IMR-90 (cell line): ENCODE measurements around the gene ASAP2. TPM values are rescaled to one million over a fixed set of nuclear protein-coding genes. Genes with fewer than 3 reads are reported as not detected.

Source experiments
- ATAC-seq: fragments of 200-7000 bp; cut with Tn5 transposase; 2 replicates; pipeline ENCODE4 v1.9.1; 2020; ENCODE audit warnings: low read depth, mild to moderate bottlenecking, moderate library complexity
- BruUV-seq: library from RNA; stranded (reverse); fragments of 400-500 nt; replicated peaks from 2 replicates; lab custom pipeline; 2021; lab: Mats Ljungman, UMichigan
- CTCF ChIA-PET: fragments of 300-600 bp; formaldehyde crosslinking; extraction: SDS; loops from one replicate; lab custom pipeline; 2021; ENCODE audit warnings: antibody characterized with exemption; lab: Yijun Ruan, JAX
- POLR2A ChIA-PET: fragments of 300-600 bp; sonication (Branson Sonifier 250); formaldehyde crosslinking; loops from one replicate; lab custom pipeline; 2022; ENCODE audit warnings: antibody characterized with exemption; ENCODE audit not compliant: unreplicated experiment; lab: Charles Lee
- DNase-seq: peaks from one replicate; pipeline ENCODE4 v3.0.0; 2013
- H2AFZ ChIP-seq: replicated peaks from 2 replicates; pipeline ENCODE3; 2013; ENCODE audit warnings: low read length, mild to moderate bottlenecking; ENCODE audit not compliant: poor library complexity
- H2AK5ac ChIP-seq: 2 replicates; pipeline ENCODE4 v1.6.1; 2013; ENCODE audit warnings: low read depth, low read length, inconsistent platforms
- H2AK9ac ChIP-seq: replicated peaks from 2 replicates; pipeline ENCODE3; 2013; ENCODE audit warnings: mild to moderate bottlenecking, low read depth, low read length, moderate library complexity; ENCODE audit not compliant: poor library complexity
- H2BK120ac ChIP-seq: 2 replicates; pipeline ENCODE4 v1.6.1; 2013; ENCODE audit warnings: low read depth, low read length, inconsistent platforms
- H2BK15ac ChIP-seq: 3 replicates; pipeline ENCODE4 v1.6.1; 2013; ENCODE audit warnings: low read depth, low read length, inconsistent platforms
- H2BK20ac ChIP-seq: 2 replicates; pipeline ENCODE4 v1.6.1; 2013; ENCODE audit warnings: low read depth, mild to moderate bottlenecking, inconsistent platforms, low read length, moderate library complexity
- H2BK5ac ChIP-seq: 2 replicates; pipeline ENCODE4 v1.6.1; 2013; ENCODE audit warnings: mild to moderate bottlenecking, low read depth, low read length, inconsistent platforms; ENCODE audit not compliant: poor library complexity, severe bottlenecking
- H3K14ac ChIP-seq: replicated peaks from 2 replicates; pipeline ENCODE4 v1.6.1; 2013; ENCODE audit warnings: low read depth, low read length, inconsistent platforms
- H3K18ac ChIP-seq: 2 replicates; pipeline ENCODE4 v1.6.1; 2013; ENCODE audit warnings: low read depth, low read length, control low read depth
- H3K23ac ChIP-seq: 2 replicates; pipeline ENCODE4 v1.6.1; 2013; ENCODE audit warnings: low read depth, low read length, inconsistent platforms
- H3K27ac ChIP-seq: 2 replicates; pipeline ENCODE4 v1.5.1; 2013; ENCODE audit warnings: mild to moderate bottlenecking, control low read depth, low read length; ENCODE audit not compliant: insufficient read depth
- H3K27me3 ChIP-seq: 2 replicates; pipeline ENCODE4 v1.6.1; 2013; ENCODE audit warnings: low read length; ENCODE audit not compliant: control insufficient read depth, insufficient read depth
- H3K36me3 ChIP-seq: 2 replicates; pipeline ENCODE4 v1.6.1; 2013; ENCODE audit warnings: low read length, mixed read lengths; ENCODE audit not compliant: control insufficient read depth, insufficient read depth
- H3K4ac ChIP-seq: 2 replicates; pipeline ENCODE4 v1.6.1; 2013; ENCODE audit warnings: low read depth, low read length, inconsistent platforms
- H3K4me1 ChIP-seq: 2 replicates; pipeline ENCODE4 v1.6.1; 2013; ENCODE audit warnings: low read length, mixed read lengths; ENCODE audit not compliant: control insufficient read depth, insufficient read depth
- H3K4me2 ChIP-seq: 2 replicates; pipeline ENCODE4 v1.6.1; 2013; ENCODE audit warnings: low read depth, mild to moderate bottlenecking, control low read depth, low read length, moderate library complexity
- H3K4me3 ChIP-seq: 2 replicates; pipeline ENCODE4 v1.5.1; 2013; ENCODE audit warnings: low read depth, mild to moderate bottlenecking, control low read depth, low read length, moderate library complexity; ENCODE audit not compliant: insufficient read depth
- H3K56ac ChIP-seq: 2 replicates; pipeline ENCODE4 v1.6.1; 2013; ENCODE audit warnings: low read length, inconsistent platforms; ENCODE audit not compliant: insufficient read depth; ENCODE audit errors: extremely low read depth
- H3K79me1 ChIP-seq, 2 experiments: 2 replicates each; pipeline ENCODE4 v1.6.1; 2013; ENCODE audit warnings: low read length in 2 of 2, inconsistent platforms in 1 of 2, low read depth in 1 of 2
- H3K9ac ChIP-seq: 2 replicates; pipeline ENCODE4 v1.6.1; 2013; ENCODE audit warnings: low read depth, low read length, control low read depth
- H3K9me1 ChIP-seq: 2 replicates; pipeline ENCODE4 v1.6.1; 2013; ENCODE audit warnings: low read length, inconsistent platforms; ENCODE audit not compliant: insufficient read depth
- H3K9me3 ChIP-seq: 2 replicates; pipeline ENCODE4 v1.6.1; 2013; ENCODE audit warnings: low read length; ENCODE audit not compliant: control insufficient read depth, insufficient read depth
- H4K20me1 ChIP-seq: 2 replicates; pipeline ENCODE4 v1.6.1; 2013; ENCODE audit warnings: low read length, inconsistent platforms; ENCODE audit not compliant: insufficient read depth
- H4K5ac ChIP-seq: 2 replicates; pipeline ENCODE4 v1.6.1; 2013; ENCODE audit warnings: mild to moderate bottlenecking, low read depth, low read length, control low read depth
- H4K8ac ChIP-seq, 2 experiments: 2 replicates each; pipeline ENCODE4 v1.6.1; 2013; ENCODE audit warnings: low read depth in 2 of 2, low read length in 2 of 2, control low read depth in 1 of 2, inconsistent platforms in 1 of 2
- H4K91ac ChIP-seq: 2 replicates; pipeline ENCODE4 v1.6.1; 2013; ENCODE audit warnings: low read depth, low read length, inconsistent platforms; ENCODE audit not compliant: insufficient read depth
- BHLHE40 ChIP-seq: fragments of 150-350 bp; IDR thresholded peaks from 2 replicates; pipeline ENCODE4 v1.6.1; 2016; ENCODE audit warnings: mild to moderate bottlenecking, low read depth, low read length
- CEBPB ChIP-seq: IDR thresholded peaks from 2 replicates; pipeline ENCODE4 v1.6.1; 2012; ENCODE audit warnings: low read depth, low read length, improper control_type of control experiment
- CHD1 ChIP-seq: IDR thresholded peaks from 2 replicates; pipeline ENCODE4 v1.6.1; 2012; ENCODE audit warnings: low read depth, low read length, improper control_type of control experiment
- FOS ChIP-seq: fragments of 150-350 bp; IDR thresholded peaks from 2 replicates; pipeline ENCODE4 v1.6.1; 2016; ENCODE audit warnings: low read depth, low read length
- MAFK ChIP-seq: IDR thresholded peaks from 2 replicates; pipeline ENCODE4 v1.6.1; 2012; ENCODE audit warnings: low read depth, low read length, improper control_type of control experiment
- MAZ ChIP-seq: IDR thresholded peaks from 2 replicates; pipeline ENCODE4 v1.6.1; 2012; ENCODE audit warnings: low read depth, mild to moderate bottlenecking, low read length, improper control_type of control experiment, moderate library complexity, borderline replicate concordance
- MXI1 ChIP-seq: IDR thresholded peaks from 2 replicates; pipeline ENCODE4 v1.6.1; 2012; ENCODE audit warnings: low read depth, mild to moderate bottlenecking, low read length, moderate library complexity, borderline replicate concordance
- NFE2L2 ChIP-seq: fragments of 150-350 bp; IDR thresholded peaks from 2 replicates; pipeline ENCODE4 v1.6.1; 2016; ENCODE audit warnings: low read depth, mild to moderate bottlenecking, low read length
- POLR2A ChIP-seq: IDR thresholded peaks from 2 replicates; pipeline ENCODE4 v1.6.1; 2012; ENCODE audit warnings: mild to moderate bottlenecking, low read depth, low read length
- RAD21 ChIP-seq: IDR thresholded peaks from 2 replicates; pipeline ENCODE4 v1.6.1; 2012; ENCODE audit warnings: low read length, improper control_type of control experiment
- RCOR1 ChIP-seq: IDR thresholded peaks from 2 replicates; pipeline ENCODE4 v1.6.1; 2012; ENCODE audit warnings: mild to moderate bottlenecking, low read length, improper control_type of control experiment; ENCODE audit not compliant: insufficient replicate concordance
- RFX5 ChIP-seq: IDR thresholded peaks from 2 replicates; pipeline ENCODE4 v1.8.0; 2012; ENCODE audit warnings: low read depth, mild to moderate bottlenecking, low read length, moderate library complexity
- SMC3 ChIP-seq: fragments of 150-350 bp; IDR thresholded peaks from 2 replicates; pipeline ENCODE4 v1.6.1; 2016; ENCODE audit warnings: low read depth, mild to moderate bottlenecking, antibody characterized with exemption, low read length, moderate library complexity
- USF2 ChIP-seq: fragments of 150-350 bp; IDR thresholded peaks from 2 replicates; pipeline ENCODE4 v1.6.1; 2017; ENCODE audit warnings: mild to moderate bottlenecking, antibody characterized with exemption, low read length, low read depth
- WGBS, 2 experiments: methylation state at CpG; one replicate each; pipeline versions ENCODE4 v1.1.5 to v1.1.7; 2013; ENCODE audit warnings: missing lambda C conversion rate in 2 of 2; ENCODE audit not compliant: insufficient read length in 1 of 2; ENCODE audit errors: extremely low coverage in 2 of 2; 5-methylcytosine and 5-hydroxymethylcytosine counted together
- dilution Hi-C: fragments of 300-500 bp; cut with HindIII; formaldehyde crosslinking; loops from one replicate; pipeline ENCODE4 v1.14.3; 2018; ENCODE audit warnings: low sequenced_read_pairs; ENCODE audit not compliant: unreplicated experiment
- in situ Hi-C: fragments of 300-500 bp; cut with MboI; formaldehyde crosslinking; loops from 3 replicates; pipeline ENCODE4 v1.14.3; 2019; ENCODE audit warnings: low sequenced_read_pairs, inconsistent platforms, mixed read lengths
- intact Hi-C: fragments of 100-400 bp; cut with micrococcal nuclease; formaldehyde crosslinking; loops from 2 replicates; pipeline ENCODE4 v1.10.0; 2022
- polyA plus RNA-seq, 3 experiments: library from polyadenylated mRNA; depleted of rRNA; stranded (reverse); fragments of >200 nt; gene quantifications; 2 replicates each; pipeline ENCODE4 v1.2.3, GENCODE V29; 2012; ENCODE audit warnings: low replicate concordance in 1 of 3
- total RNA-seq: library from RNA; depleted of rRNA; stranded (reverse); fragments of >200 nt; gene quantifications from 2 replicates; pipeline ENCODE4 v1.2.3, GENCODE V29; 2012
- TF ChIP-seq, protein P1 (sequence below): fragments of 150-350 bp; IDR thresholded peaks from 2 replicates; pipeline ENCODE4 v1.6.1; 2016; ENCODE audit warnings: low read depth, mild to moderate bottlenecking, low read length, moderate library complexity, borderline replicate concordance
- TF ChIP-seq, protein P2 (sequence below): conservative IDR thresholded peaks from 2 replicates; pipeline ENCODE4 v1.5.1; 2012; ENCODE audit warnings: mild to moderate bottlenecking, low read depth, low read length, improper control_type of control experiment

Gene ASAP2
- total and polyA plus RNA-seq, 2 of the 4 experiments (the other 2 are of a cell fraction) = 19.7 to 28.1 TPM

- H3K9ac ChIP-seq = no peak overlapping the region
- H3K23ac ChIP-seq = peak overlapping the region; percentile 67
- ATAC-seq (no peak), DNase-seq (no peak)
- no peak overlapping the region for H3K56ac ChIP-seq
- in situ Hi-C loops = loop anchor here (10.0 kb wide), 1 partner anchor 134 kb away; no protein-coding TSS in a partner anchor
- WGBS, 2 experiments = 100% methylated on average over 1 of the region's 4 CpGs; no CpG with 5 or more reads in 1 of the 2 experiments
- peak overlapping the region; percentile 69 for H2BK5ac ChIP-seq
- peak overlapping the region; percentile 44 for H4K5ac ChIP-seq
- intact Hi-C loops = no loop called here
- peak overlapping the region; percentile 77 for H3K14ac ChIP-seq
- peak overlapping the region; percentile 36 to 76; a peak in 3 of 4 replicates for H4K8ac ChIP-seq
- peak overlapping the region; percentile 96 for H2AK5ac ChIP-seq
- H3K36me3 ChIP-seq = no peaks in the 10 kb centered on the region
- ChIA-PET POLR2A (interaction anchor here (0.5 kb wide), 1 partner anchor 73 kb away, joined by 8 read pairs; no protein-coding TSS in a partner anchor), CTCF (no interaction called here)
- no peak for TF ChIP-seq USF2
- TF ChIP-seq POLR2A = no peak
- TF ChIP-seq RCOR1 = no peak
- no peak for TF ChIP-seq CHD1
- TF ChIP-seq, protein P1, sequence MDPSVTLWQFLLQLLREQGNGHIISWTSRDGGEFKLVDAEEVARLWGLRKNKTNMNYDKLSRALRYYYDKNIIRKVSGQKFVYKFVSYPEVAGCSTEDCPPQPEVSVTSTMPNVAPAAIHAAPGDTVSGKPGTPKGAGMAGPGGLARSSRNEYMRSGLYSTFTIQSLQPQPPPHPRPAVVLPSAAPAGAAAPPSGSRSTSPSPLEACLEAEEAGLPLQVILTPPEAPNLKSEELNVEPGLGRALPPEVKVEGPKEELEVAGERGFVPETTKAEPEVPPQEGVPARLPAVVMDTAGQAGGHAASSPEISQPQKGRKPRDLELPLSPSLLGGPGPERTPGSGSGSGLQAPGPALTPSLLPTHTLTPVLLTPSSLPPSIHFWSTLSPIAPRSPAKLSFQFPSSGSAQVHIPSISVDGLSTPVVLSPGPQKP = no peak
- no peak for TF ChIP-seq SMC3
- TF ChIP-seq, protein P2, sequence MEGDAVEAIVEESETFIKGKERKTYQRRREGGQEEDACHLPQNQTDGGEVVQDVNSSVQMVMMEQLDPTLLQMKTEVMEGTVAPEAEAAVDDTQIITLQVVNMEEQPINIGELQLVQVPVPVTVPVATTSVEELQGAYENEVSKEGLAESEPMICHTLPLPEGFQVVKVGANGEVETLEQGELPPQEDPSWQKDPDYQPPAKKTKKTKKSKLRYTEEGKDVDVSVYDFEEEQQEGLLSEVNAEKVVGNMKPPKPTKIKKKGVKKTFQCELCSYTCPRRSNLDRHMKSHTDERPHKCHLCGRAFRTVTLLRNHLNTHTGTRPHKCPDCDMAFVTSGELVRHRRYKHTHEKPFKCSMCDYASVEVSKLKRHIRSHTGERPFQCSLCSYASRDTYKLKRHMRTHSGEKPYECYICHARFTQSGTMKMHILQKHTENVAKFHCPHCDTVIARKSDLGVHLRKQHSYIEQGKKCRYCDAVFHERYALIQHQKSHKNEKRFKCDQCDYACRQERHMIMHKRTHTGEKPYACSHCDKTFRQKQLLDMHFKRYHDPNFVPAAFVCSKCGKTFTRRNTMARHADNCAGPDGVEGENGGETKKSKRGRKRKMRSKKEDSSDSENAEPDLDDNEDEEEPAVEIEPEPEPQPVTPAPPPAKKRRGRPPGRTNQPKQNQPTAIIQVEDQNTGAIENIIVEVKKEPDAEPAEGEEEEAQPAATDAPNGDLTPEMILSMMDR = no peak
- TF ChIP-seq MAFK = no peak
- TF ChIP-seq MXI1 = no peak
- no peak for TF ChIP-seq BHLHE40
- TF ChIP-seq RFX5 = no peak
- TF ChIP-seq RAD21 = no peak
- no peak for TF ChIP-seq CEBPB
- no peak for TF ChIP-seq NFE2L2
- TF ChIP-seq MAZ = no peak
- TF ChIP-seq FOS = no peak
- no peaks in the 10 kb centered on the region for H3K27me3 ChIP-seq
- dilution Hi-C loops = no loop called here
- H3K79me1 ChIP-seq = peaks cover 0 to 6% of the 10 kb centered on the region in 2 experiments; a peak in 2 of 4 replicates
- H3K27ac ChIP-seq = peak overlapping the region; percentile 70; the same call in 1 of the 2 replicates
- H3K18ac ChIP-seq = peak overlapping the region; percentile 18
- H3K9me3 ChIP-seq = no peaks in the 10 kb centered on the region
- peak overlapping the region; percentile 88 for H3K4ac ChIP-seq
- H2BK15ac ChIP-seq = peak overlapping the region; percentile 94; the same call in 2 of the 3 replicates
- H2BK120ac ChIP-seq = peak overlapping the region; percentile 92
- H3K4me1 ChIP-seq = peaks cover 13% of the 10 kb centered on the region
- H3K4me3 ChIP-seq = no peak overlapping the region
- H4K91ac ChIP-seq = peak overlapping the region; percentile 67
- no peaks in the 10 kb centered on the region for H4K20me1 ChIP-seq
- H3K4me2 ChIP-seq = peak overlapping the region; percentile 27; the same call in 1 of the 2 replicates
- BruUV-seq = no TSS peak
- peak overlapping the region; percentile 89 for H2BK20ac ChIP-seq
- H2AFZ ChIP-seq = peak overlapping the region; percentile 67
- H2AK9ac ChIP-seq = peak overlapping the region; percentile 55
- H3K9me1 ChIP-seq = peaks cover 9% of the 10 kb centered on the region; the same call in 1 of the 2 replicates
Observed at GRCh38 chr2:9200633-9201015, 6.0 kb upstream of the ASAP2 start.
